ENCODE results near the gene KIAA0232. TPM values are rescaled to one million over a fixed set of nuclear protein-coding genes. Genes with fewer than 3 reads are reported as not detected.
"Not testable (repeated sequence)": the region's sequence is repeated elsewhere in the genome, so short reads cannot be mapped to it uniquely, and the experiment has no call there.

KIAA0232 gene
- total RNA-seq, 1 donor from 2014 or later: 40.1 TPM

GRCh38 chr4:6910960-6911874 is 128.7 kb downstream of the KIAA0232 start:
- TF ChIP-seq, protein P1, sequence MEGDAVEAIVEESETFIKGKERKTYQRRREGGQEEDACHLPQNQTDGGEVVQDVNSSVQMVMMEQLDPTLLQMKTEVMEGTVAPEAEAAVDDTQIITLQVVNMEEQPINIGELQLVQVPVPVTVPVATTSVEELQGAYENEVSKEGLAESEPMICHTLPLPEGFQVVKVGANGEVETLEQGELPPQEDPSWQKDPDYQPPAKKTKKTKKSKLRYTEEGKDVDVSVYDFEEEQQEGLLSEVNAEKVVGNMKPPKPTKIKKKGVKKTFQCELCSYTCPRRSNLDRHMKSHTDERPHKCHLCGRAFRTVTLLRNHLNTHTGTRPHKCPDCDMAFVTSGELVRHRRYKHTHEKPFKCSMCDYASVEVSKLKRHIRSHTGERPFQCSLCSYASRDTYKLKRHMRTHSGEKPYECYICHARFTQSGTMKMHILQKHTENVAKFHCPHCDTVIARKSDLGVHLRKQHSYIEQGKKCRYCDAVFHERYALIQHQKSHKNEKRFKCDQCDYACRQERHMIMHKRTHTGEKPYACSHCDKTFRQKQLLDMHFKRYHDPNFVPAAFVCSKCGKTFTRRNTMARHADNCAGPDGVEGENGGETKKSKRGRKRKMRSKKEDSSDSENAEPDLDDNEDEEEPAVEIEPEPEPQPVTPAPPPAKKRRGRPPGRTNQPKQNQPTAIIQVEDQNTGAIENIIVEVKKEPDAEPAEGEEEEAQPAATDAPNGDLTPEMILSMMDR (conservative IDR thresholded peaks at IDR 0.05): no peak
- H3K4me1 Mint-ChIP-seq: peaks cover 39% of the 10 kb centered on the region
- H3K4me3 Mint-ChIP-seq: peak overlapping the region; percentile 98
- peaks cover 20% of the 10 kb centered on the region for H3K27me3 Mint-ChIP-seq (ENCODE audit: low read depth)
- no peaks in the 10 kb centered on the region for H3K9me3 Mint-ChIP-seq
- no peak for DNase-seq (ENCODE audit: low read depth, low spot score)
- H3K36me3 Mint-ChIP-seq (ENCODE audit: low read depth): no peaks in the 10 kb centered on the region
- no peak overlapping the region for H3K27ac Mint-ChIP-seq (ENCODE audit: unreplicated experiment)

DNA sequence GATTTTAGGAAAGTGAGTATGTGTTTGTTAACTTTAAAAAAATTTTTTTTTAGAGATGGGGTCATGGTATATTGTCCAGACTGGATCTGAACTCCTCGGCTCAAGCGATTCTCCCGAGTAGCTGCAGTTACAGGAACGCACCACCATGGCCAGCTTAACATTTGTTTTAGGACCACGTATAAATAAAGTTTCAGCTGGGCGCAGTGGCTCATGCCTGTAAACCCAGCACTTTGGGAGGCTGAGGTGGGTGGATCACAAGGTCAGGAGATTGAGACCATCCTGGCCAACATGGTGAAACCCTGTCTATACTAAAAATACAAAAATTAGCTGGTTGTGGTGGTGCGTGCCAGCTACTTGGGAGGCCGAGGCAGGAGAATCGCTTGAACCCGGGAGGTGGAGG is 129.4 kb downstream of the KIAA0232 start:
- H3K4me3 Mint-ChIP-seq: peak overlapping the region; percentile 98
- H3K9me3 Mint-ChIP-seq; H3K27ac Mint-ChIP-seq (ENCODE audit: unreplicated experiment): not testable (repeated sequence)

DNA sequence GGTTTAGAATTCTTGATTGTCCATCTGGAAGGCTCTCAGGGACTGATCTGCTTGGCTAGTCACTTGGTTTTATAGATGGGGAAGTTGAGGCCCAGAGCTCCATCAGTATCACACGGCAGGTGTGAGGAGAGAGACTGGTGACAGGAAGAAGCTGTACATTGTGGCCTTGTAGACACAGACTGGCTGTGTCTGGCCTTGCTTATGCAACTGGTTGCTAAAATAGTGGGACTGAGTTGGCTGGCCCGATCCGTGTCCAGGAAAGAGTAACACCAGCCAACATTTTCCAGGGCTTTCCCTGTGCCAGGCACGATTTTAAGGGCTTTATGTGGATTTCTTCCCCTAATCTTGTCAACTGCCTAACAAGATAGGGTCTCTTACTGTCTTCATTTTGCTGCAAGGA is 129.9 kb downstream of the KIAA0232 start:
- H3K27me3 Mint-ChIP-seq (ENCODE audit: low read depth): peaks cover 16% of the 10 kb centered on the region
- no peaks in the 10 kb centered on the region for H3K36me3 Mint-ChIP-seq (ENCODE audit: low read depth)
- H3K4me3 Mint-ChIP-seq: peak overlapping the region; percentile 78
- H3K9me3 Mint-ChIP-seq: no peaks in the 10 kb centered on the region
- no peak for DNase-seq (ENCODE audit: low read depth, low spot score)
- TF ChIP-seq, protein P1 (conservative IDR thresholded peaks at IDR 0.05): no peak
- H3K27ac Mint-ChIP-seq (ENCODE audit: unreplicated experiment): no peak overlapping the region
- H3K4me1 Mint-ChIP-seq: peaks cover 46% of the 10 kb centered on the region

More for the DNA sequence above, 129.4 kb downstream of the KIAA0232 start:
- H3K36me3 Mint-ChIP-seq (ENCODE audit: low read depth); DNase-seq (ENCODE audit: low read depth, low spot score): not testable (repeated sequence)
- H3K4me1 Mint-ChIP-seq: peaks cover 46% of the 10 kb centered on the region
- H3K27me3 Mint-ChIP-seq (ENCODE audit: low read depth): peaks cover 20% of the 10 kb centered on the region

GRCh38 chr4:6913350-6913905 is 130.9 kb downstream of the KIAA0232 start:
- TF ChIP-seq, protein P1 (conservative IDR thresholded peaks at IDR 0.05): no peak
- Mint-ChIP-seq H3K27me3 (ENCODE audit: low read depth) (peaks cover 11% of the 10 kb centered on the region), H3K27ac (ENCODE audit: unreplicated experiment) (no peak overlapping the region), H3K4me1 (peaks cover 48% of the 10 kb centered on the region), H3K9me3 (no peaks in the 10 kb centered on the region), H3K4me3 (no peak overlapping the region), H3K36me3 (ENCODE audit: low read depth) (no peaks in the 10 kb centered on the region)
- DNase-seq (ENCODE audit: low read depth, low spot score): no peak

GRCh38 chr4:6914448-6914847 is 131.9 kb downstream of the KIAA0232 start:
- H3K27me3 Mint-ChIP-seq (ENCODE audit: low read depth): peaks cover 6% of the 10 kb centered on the region
- peak overlapping the region; percentile 38 for H3K4me3 Mint-ChIP-seq
- H3K4me1 Mint-ChIP-seq: peaks cover 46% of the 10 kb centered on the region
- H3K9me3 Mint-ChIP-seq: no peaks in the 10 kb centered on the region
- no peak overlapping the region for H3K27ac Mint-ChIP-seq (ENCODE audit: unreplicated experiment)
- TF ChIP-seq, protein P1 (conservative IDR thresholded peaks at IDR 0.05): no peak
- no peaks in the 10 kb centered on the region for H3K36me3 Mint-ChIP-seq (ENCODE audit: low read depth)
- no peak for DNase-seq (ENCODE audit: low read depth, low spot score)

Measured in neural crest cell (in vitro differentiated cells).